Esophagus muscularis mucosa (tissue), 4 donors: ENCODE measurements around the gene CTSH.

Source experiments
- EP300 ChIP-seq: sonication (generic); formaldehyde crosslinking; IDR thresholded peaks from one replicate; pipeline ENCODE4 v1.6.1; 2017; ENCODE audit warnings: antibody characterized with exemption
- POLR2A ChIP-seq: fragments of 450-650 bp; IDR thresholded peaks from one replicate; pipeline ENCODE4 v1.6.1; 2017; ENCODE audit warnings: antibody characterized with exemption, moderate library complexity, mild to moderate bottlenecking, low read depth
- POLR2AphosphoS5 ChIP-seq, 2 donors: sonication (generic); formaldehyde crosslinking; IDR thresholded peaks; one replicate each; pipeline ENCODE4 v1.6.1; 2017; ENCODE audit warnings: antibody characterized with exemption in 2 of 2
- TF ChIP-seq, protein P1 (sequence below), 3 experiments: fragments of 200-600 bp in 2 of 3; fragments of 450-650 bp in 1 of 3; sonication (generic) in 2 of 3; IDR thresholded peaks; one replicate each; pipeline ENCODE4 v1.5.1; 2017 to 2019; ENCODE audit warnings: antibody characterized with exemption in 3 of 3, mild to moderate bottlenecking in 2 of 3, moderate library complexity in 1 of 3

DNA sequence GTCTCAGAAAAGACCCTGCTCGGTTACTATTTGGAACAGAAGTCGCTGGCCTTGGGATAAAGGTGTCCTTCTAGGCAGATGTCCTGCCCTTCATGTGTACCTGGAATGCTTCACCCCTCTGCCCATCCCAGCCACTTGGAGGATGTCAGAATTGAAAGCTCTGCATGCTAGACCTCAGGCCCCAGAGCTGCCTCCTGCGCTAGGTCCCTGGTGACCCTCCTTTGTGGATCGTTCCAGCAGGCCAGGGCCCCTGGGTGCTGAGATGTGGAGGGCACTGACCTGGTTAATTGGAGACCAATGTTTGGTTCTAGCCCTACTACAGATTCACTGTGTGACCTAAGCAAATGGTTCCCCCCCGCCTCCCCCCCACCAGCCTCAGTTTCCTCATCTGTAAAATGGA is 2.7 kb upstream of the CTSH start:
- TF ChIP-seq, protein P1, sequence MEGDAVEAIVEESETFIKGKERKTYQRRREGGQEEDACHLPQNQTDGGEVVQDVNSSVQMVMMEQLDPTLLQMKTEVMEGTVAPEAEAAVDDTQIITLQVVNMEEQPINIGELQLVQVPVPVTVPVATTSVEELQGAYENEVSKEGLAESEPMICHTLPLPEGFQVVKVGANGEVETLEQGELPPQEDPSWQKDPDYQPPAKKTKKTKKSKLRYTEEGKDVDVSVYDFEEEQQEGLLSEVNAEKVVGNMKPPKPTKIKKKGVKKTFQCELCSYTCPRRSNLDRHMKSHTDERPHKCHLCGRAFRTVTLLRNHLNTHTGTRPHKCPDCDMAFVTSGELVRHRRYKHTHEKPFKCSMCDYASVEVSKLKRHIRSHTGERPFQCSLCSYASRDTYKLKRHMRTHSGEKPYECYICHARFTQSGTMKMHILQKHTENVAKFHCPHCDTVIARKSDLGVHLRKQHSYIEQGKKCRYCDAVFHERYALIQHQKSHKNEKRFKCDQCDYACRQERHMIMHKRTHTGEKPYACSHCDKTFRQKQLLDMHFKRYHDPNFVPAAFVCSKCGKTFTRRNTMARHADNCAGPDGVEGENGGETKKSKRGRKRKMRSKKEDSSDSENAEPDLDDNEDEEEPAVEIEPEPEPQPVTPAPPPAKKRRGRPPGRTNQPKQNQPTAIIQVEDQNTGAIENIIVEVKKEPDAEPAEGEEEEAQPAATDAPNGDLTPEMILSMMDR (IDR thresholded peaks at IDR 0.05), result no peak
- TF ChIP-seq POLR2A (no peak), POLR2AphosphoS5 (IDR thresholded peaks at IDR 0.05) (no peak), EP300 (no peak)
